Left colon (tissue), 2 donors: ENCODE results near the gene SFT2D1. TPM values are rescaled to one million over a fixed set of nuclear protein-coding genes. Genes with fewer than 3 reads are reported as not detected.

ENCODE experiments used
- ATAC-seq: fragments of 200-7000 bp; cut with Tn5 transposase; one replicate; pipeline ENCODE4 v1.9.1; 2020; ENCODE audit warnings: mild to moderate bottlenecking, moderate library complexity
- DNase-seq, 2 donors: peaks; one replicate each; pipeline ENCODE4 v3.0.0-alpha.2; 2020
- intact Hi-C, 2 donors: fragments of 100-400 bp; cut with DNase I in 1 of 2; cut with micrococcal nuclease in 1 of 2; formaldehyde crosslinking; loops; one replicate each; pipeline versions ENCODE4 v1.11.2 to v1.14.0; 2022; cut with DNase I, micrococcal nuclease
- total RNA-seq, 2 donors: library from RNA; stranded (reverse); fragmentation: NEBNext Ultra II Directional; extraction: Animal tissue kit (Norgen Biotek cat#: 25700); gene quantifications; one replicate each; pipeline ENCODE4 v1.2.1, GENCODE V29; 2021
- donor health status: DM: no; HTN: no; CAD: no.
- donor health status: DM: yes; HTN: yes; CAD: no.

The SFT2D1 gene
- total RNA-seq, 2 donors from 2014 or later, result 57.7 to 64.7 TPM

DNA sequence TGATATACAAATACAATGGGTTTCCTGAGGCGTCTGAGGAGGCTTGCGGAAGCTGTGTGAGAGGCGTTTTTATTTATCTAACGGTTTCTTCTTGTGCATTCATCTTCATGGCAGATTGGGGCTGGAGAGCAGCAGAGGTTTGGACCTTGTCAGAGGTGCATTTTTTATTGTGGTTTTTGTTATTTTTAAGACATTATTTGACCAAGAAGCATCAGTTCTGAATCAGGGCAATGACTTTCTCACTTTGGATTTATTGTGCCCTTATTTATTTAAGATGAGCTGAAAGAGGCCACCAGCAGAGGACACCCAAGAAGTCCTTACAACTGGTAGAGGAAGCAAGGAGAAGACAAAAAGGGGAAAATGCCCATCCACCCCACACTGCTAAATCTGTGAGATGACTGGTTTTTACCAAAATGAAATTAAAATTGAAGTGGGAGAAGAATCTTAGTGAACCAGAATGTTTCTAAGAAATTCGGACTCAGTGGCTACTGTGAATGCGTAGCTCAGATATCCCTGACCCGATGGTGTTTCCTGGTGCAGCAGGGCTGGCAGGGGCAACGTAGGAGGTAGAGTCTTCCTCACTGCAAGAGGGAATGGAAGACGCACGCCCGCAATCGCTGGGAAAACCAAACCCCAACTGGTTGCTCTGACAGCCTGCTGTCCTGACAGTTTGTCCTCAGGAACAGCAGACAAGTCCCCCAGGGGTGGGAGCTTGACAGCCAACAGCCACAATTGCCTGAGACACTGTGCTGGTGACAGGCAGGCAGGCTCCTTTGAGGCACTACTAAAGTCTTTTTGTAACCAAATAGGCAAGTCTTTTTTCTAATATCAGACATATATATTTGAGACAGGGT is 48.4 kb downstream of the SFT2D1 start:
- intact Hi-C loops, result no loop called here
- DNase-seq (no peak), ATAC-seq (no peak)

DNA sequence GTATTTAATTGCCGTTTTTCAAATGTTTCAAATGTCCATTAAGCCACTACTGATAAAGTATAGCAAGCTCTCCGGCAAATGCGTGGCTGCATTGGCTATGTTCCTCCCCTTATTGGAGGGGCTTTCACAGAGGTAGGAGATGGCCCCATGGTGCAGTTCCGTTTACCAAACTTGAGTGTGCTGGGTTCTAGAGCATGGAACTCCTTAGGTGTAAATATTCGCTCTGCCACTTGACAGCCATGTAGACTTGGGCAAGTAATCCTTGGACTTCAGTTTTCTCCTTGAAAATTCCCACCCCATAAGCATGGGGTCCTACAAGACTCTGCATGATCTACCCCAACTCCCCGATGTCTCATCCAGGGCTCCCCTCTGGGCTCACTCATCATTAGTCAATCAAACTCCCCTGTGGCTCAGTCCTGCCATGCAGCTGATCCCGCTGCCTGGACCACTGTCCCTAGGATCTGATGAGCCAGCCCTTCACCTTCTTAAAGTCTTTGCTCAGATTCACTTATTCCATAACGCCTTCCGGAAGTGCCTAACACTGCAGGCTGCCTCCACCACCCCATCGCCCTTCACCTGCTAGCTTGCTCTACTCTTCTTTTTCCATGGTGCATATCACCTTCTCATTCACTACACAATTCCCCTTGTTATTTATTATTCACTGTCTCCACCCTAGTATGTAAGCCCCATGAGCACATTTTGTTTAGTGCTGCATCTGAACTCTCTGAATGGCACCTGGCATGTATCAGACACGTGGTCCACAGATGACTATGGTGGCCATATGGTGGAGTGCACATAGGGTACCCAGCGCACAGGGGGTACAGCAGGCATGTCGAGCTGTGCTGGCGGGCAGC is 52.9 kb downstream of the SFT2D1 start:
- DNase-seq, result no peak
- no peak for ATAC-seq
- intact Hi-C loops, result no loop called here

DNA sequence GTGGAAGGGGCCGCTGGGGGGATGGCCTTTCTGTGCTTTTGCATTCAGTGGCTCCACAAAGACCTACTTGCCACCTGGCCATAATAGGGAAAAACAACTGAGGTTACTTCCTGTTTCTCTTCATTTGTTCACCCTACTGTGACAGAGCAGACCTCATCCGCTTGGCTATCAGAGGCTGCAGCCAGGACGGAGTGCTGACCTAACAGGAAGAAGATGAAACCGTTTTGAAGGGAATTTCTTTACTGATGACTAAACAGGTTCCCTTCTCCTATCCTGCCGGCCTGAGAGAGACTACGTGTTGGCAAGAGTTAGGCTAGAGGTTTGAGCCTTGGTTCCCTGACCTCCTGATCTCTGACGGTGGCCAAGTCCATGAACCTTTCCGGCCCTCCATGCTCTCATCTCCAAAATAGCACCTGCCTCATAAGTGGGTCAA is 55.5 kb downstream of the SFT2D1 start:
- ATAC-seq (peak; percentile 15), DNase-seq (no peak)
- intact Hi-C loops, result no loop called here

DNA sequence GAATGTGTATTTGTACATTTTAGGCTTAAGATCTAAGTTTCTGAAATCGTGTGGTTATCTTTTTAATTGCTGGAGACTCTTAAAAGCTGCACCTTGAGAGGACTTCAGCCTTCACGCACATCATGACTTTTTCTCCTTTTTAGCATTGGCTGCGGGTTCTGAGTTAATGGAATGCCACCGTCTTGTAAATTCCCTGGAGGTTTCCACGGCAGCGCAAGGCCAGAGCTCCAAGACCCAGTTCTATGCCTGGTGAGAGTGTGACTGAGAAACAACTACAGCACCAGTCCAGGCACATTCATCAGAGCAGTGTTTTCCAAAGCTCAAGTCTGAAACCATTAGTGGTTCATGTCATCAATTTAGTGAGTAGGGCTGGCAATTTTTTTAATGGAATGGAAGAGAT is 57.1 kb downstream of the SFT2D1 start:
- ATAC-seq (no peak), DNase-seq (no peak)
- intact Hi-C loops, result no loop called here

DNA sequence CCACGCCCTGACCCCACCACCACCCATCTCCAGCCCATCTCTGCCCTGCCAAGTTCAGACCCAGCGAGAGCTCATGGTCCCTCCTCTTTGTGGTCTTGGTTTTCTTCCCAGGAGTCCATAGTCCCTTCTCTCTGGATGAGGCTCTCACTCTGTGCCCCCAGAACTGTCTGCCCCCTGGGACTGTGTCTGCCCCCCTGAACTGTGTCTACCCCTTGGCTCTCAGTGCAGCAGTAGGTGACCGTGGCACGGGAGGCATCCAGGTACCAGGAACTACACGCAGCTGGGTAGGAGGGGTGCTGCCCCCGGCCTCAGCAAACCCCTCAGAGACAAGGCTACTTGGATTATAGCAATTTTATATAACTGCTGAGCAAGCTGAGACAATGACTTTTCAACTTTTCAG is 57.7 kb downstream of the SFT2D1 start:
- DNase-seq, result no peak
- intact Hi-C loops, result no loop called here
- no peak for ATAC-seq

DNA sequence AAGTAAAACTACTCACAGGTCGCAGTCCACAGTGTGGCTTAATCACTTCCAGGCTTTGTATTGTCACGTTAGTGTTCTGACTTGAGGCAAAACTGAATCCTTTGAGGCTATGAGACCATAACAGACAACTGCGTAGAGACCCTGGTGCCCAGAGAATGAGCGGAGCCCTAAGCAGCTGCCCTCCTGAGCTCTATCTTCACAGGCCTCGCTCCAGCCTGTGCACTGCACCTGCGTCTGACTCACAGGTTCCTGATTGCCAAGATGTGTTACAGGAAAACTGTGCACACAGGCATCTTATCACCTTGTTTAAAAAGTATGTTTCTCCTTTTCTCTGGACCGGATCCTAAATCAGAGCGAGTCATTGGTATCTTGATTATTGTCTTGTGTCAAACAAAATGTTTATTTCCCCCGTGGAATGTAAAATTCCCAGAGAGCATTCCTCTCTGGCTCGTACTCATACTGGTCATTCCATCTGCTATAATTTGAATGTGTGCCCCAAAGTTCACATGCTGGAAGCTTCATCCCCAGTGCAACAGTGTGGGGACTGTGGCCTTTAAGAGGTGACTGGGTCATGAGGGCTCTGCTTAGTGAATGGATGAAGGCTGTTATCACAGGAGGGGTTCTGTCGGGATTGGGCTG is 59.8 kb downstream of the SFT2D1 start:
- intact Hi-C loops, result no loop called here
- ATAC-seq (no peak), DNase-seq (no peak)

DNA sequence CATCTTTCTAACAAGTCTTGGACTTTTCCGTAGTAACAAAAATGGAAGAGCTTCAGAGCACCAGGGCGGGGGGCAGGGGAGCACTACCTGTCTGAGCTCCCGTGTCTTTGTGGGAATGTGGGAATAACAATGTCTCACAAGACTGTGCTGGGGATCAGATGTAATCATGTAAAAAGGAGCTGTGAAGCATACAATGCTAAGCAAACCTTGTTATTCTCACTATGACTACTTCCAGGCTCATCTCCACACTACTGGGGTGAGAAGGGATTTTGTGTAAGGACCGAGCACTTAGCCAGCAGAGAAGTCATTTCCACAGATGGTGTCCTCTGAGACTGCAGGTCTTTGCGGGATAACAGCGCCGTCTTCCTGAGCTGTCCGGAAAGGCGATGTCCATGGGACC is 61.2 kb downstream of the SFT2D1 start:
- ATAC-seq (no peak), DNase-seq (no peak)
- intact Hi-C loops, result no loop called here

DNA sequence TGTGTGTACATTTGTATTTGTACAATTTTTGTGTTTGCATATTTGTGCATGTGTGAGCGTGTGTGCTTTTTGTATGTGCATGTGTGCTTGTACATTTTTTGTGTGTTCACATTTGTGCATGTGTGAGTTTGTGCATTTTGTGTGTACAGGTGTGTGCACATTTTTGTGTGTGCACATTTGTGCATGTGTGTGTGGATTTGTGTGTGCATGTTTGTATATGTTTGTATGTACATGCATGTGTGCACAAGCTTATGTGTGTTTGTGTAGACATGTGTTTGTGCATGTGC is 63.0 kb downstream of the SFT2D1 start:
- DNase-seq (no peak), ATAC-seq (no peak)
- intact Hi-C loops, result loop anchor here in 1 of 2 donors (10.0 kb wide), 1 partner anchor 115 kb away; no protein-coding TSS in a partner anchor

DNA sequence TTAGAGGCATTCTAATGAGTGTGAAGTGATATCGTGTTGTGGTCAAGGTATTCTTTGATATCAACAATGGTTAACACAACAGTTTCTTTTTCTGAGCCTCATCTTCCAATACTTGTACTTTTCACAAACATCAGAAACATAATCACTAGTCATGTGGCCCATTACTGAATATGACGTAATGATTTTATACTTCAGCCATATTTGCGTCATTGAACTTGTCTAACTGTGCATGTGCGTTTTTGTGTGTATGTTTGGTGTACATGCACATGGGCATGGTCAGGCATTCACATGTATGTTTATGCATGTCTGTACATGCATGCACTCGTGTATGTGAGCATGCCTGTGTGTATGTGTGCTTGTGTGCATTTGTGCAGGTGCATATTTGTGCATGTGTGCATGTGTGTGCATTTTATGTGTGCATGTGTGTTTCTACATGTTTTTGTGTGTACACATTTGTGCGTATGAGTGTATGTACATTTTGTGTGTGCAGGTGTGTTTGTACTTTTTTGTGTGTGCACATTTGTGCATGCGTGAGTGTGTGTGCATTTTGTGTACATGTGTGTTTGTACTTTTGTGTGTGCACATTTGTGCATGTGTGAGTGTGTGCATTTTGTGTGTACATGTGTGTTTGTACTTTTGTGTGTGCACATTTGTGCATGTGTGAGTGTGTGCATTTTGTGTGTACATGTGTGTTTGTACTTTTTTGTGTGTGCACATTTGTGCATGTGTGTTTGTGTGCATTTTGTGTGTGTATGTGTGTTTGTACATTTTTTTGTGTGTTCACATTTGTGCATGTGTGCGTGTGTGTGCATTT is 63.6 kb downstream of the SFT2D1 start:
- intact Hi-C loops, result loop anchor here in 1 of 2 donors (10.0 kb wide), 1 partner anchor 116 kb away; no protein-coding TSS in a partner anchor
- ATAC-seq, result no peak
- no peak for DNase-seq

DNA sequence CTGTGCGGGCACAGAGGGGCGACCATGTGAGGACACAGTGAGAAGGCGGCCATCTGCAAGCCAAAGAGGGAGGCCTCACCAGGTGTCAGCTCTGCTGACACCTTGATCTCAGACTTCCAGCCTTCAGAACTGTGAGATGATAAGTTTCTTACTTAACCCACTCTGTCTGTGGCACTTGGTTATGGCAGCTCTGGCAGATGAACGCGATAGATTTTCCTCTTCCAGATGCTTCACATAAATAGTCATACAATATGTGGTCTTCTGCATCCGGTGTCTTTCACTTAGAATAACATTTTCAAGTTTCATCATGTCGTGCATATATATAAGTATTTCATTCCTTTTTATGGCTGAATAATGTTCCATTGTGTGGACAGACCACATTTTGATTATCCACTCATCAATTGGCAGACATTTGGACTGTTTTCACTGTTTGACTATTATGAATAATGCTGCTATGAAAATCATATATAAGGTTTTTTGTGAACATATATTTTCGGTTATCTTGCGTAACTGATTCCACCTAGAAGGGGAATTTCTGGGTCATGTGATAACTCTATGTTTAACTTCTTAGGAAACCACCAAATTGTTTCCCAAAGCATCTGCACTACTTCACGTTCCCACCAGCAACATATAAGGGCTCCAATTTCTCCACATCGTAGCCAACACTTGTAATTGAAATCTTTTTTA is 64.3 kb downstream of the SFT2D1 start:
- intact Hi-C loops, result loop anchor here in 1 of 2 donors (10.0 kb wide), 1 partner anchor 117 kb away; no protein-coding TSS in a partner anchor
- no peak for ATAC-seq
- no peak for DNase-seq

DNA sequence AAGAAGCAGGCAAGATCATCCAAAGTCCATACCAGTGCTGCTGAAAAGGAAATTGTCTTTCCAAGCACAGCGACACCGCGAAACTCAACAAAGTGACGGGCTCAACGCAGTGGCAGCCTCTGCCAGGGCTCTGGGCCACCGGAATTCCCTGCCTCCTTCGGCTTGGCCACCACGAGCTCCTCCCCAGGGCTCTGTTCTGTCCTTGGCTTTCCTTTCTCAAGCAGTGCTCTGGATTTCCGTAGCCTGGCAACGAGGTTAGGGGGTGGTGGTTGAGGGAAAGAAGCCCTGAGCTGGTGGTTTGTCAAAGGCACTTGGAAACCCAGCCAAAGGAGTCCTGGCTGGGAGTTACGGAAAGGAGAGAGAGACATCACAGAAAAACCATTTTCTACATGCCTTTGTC is 65.3 kb downstream of the SFT2D1 start:
- ATAC-seq, result no peak
- no peak for DNase-seq
- intact Hi-C loops, result loop anchor here in 1 of 2 donors (10.0 kb wide), 1 partner anchor 118 kb away; no protein-coding TSS in a partner anchor

DNA sequence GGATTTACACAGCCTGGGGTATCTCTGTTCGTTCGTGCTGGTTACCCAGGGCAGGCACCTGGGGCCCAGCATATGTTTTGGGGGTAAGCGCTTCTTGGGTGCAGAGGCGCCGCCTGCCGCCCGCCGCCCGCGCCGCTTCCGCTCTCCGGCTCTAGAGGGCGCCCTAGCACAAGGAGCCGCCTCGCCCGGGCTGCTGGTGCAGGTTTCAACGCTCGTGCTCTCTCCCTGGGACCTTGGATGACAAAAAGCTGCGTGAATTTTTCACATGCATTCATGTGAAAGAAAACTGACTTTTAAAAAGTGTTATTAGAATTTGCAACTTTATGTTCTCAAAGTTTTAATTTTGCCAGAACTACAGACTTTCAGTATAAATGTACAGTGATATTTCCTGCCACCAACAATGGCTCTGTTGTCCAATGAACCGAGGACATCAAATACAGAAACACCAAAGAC is 66.6 kb downstream of the SFT2D1 start:
- intact Hi-C loops, result loop anchor here (2.0 to 10.0 kb wide), 2 partner anchors 119 to 125 kb away; no protein-coding TSS in a partner anchor
- peak; percentile 88 for ATAC-seq
- peak in 1 of 2 donors; percentile 77 for DNase-seq

DNA sequence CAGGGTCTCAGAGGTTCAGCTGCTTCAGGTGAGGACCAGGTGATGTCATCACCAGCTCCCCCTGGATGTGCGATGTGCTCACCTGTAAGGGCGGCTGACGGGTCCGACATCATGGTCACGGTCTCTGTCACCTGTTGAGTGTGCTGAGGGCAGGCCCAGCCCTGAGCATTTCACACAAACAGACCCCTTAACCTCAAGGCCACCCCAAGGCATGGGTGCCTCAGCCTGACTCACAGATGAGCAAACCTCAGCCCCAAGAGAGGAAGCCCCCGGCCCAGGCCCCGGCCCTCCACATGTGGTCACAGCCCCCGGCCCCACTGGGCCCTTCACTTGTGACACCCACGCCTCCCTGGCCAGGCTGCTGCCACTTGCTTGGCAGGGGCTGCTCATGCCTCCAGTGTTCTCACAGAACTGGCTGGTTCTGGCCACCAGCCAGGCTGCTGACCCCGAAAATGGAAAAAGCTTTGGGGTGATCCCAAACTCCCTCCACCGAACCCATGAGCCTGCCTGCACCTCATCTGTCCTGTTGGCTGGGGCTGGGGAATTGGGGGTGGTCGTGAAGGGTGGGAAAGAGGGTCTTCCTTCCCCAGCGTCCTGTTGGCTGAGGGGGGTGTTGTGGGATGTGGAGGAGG is 67.5 kb downstream of the SFT2D1 start:
- ATAC-seq, result no peak
- no peak for DNase-seq
- intact Hi-C loops, result loop anchor here (2.0 to 10.0 kb wide), 2 partner anchors 120 to 126 kb away; no protein-coding TSS in a partner anchor

DNA sequence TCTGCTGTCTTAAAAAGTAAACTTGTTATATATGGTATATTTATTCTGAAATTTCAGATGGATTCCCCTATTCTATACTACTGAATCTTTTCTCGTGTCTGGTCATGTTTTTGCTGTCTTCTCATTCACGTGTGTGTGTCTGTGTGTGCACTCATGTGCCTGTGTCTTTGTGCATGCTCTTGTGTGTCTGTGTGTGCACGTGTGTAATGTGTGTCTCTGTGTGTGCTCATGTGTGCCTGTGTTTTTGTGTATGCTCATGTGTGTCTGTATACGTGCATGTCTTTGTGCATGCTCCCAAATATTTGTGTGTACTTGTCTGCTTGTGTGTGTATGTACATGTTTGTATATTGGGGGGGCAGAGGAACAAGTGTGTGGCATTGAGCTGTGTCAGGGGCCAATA is 68.2 kb downstream of the SFT2D1 start:
- DNase-seq (no peak), ATAC-seq (no peak)
- intact Hi-C loops, result loop anchor here (2.0 to 10.0 kb wide), 2 partner anchors 121 to 127 kb away; no protein-coding TSS in a partner anchor

DNA sequence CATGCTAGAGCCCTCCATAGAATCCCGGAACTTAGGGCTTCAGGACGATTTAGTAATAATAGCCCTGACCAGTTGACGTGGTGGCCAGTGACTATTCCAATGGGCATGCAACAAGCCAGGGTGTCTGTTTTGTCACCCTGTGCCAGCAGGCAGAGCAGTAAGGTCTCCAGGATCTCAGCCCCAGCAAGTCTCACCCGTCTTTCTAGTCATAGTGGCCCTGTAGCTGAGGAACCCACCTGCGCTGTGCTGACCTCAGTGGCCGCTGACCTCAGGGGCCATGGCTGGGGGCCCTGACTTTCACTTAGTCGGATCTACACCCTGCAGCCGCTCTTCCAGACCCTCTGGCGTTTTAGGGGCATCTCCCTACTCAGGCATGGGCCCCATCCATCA is 71.0 kb downstream of the SFT2D1 start:
- intact Hi-C loops, result loop anchor here in 1 of 2 donors (10.0 kb wide), 1 partner anchor 123 kb away; no protein-coding TSS in a partner anchor
- ATAC-seq (no peak), DNase-seq (no peak)

DNA sequence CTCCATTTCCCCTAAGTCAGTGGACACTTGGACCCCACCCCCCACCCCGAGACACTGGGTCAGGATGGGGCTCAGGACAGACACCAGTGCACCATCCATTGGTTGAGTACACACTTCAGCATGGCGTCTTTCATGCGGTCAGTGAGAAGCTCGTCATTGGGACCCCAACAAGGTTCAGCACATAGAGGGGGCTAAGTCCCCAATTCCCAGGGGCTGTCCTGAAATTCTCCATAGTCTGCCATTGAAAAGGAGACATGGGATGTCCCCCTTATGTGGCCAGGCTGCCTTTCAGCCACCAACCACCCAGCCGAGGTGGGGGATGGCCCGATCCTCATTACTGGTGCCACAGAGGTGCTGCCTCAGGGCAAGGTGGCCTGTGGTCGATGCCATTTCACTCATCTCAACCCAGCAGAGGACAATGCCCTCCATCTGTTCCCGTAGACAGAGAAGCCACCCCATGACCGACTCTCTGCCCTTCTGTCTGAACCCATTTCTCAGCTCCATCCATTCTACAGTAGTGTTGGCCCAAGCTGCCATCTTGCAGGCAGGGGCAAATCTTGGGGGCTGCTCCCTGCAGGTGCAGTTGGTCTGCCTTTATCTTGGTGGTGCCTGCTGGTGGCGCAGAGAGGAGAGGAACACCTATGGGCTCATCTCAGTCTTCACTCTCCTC is 71.5 kb downstream of the SFT2D1 start:
- ATAC-seq (no peak), DNase-seq (no peak)
- intact Hi-C loops, result loop anchor here in 1 of 2 donors (10.0 kb wide), 1 partner anchor 124 kb away; no protein-coding TSS in a partner anchor
